Naive thymus-derived CD8-positive, alpha-beta T cell (primary cell): Measurements from ENCODE around the gene CDH4. TPM values are rescaled to one million over a fixed set of nuclear protein-coding genes. Genes with fewer than 3 reads are reported as not detected.
A peak's percentile ranks its signal among the peaks of the same experiment; 100 is the strongest.

Experiments used
- ATAC-seq, 2 donors: fragments of 150-1000 bp; cut with Tn5 transposase in 1 of 2; sonication (Bioruptor Pico), chemical (Tn5 transposase) in 1 of 2; 1 replicate in 1 of 2; 2 replicates in 1 of 2; pipeline ENCODE4 v1.10.0; 2021; ENCODE audit warnings: mild to moderate bottlenecking in 2 of 2, moderate library complexity in 2 of 2
- POLR2A ChIA-PET: fragments of 350-600 bp; sonication (Branson Sonifier 250); formaldehyde crosslinking; loops from one replicate; lab custom pipeline; 2021; ENCODE audit warnings: antibody characterized with exemption; lab: Charles Lee
- DNase-seq, 10 donors: peaks; one replicate each; pipeline versions ENCODE4 v3.0.0 to v3.0.0-alpha.2; 2020 to 2022
- H3K27ac Mint-ChIP-seq, 10 donors: one replicate each; pipeline ENCODE4 v1.8.0; 2020 to 2022; ENCODE audit warnings: mild to moderate bottlenecking in 10 of 10, mixed read lengths in 10 of 10, moderate library complexity in 4 of 10, inconsistent platforms in 1 of 10
- H3K27me3 Mint-ChIP-seq, 5 donors: one replicate each; pipeline ENCODE4 v1.8.0; 2021 to 2022; ENCODE audit warnings: mixed read lengths in 5 of 5
- H3K36me3 Mint-ChIP-seq, 3 donors: one replicate each; pipeline ENCODE4 v1.8.0; 2020 to 2022; ENCODE audit warnings: mixed read lengths in 3 of 3, mild to moderate bottlenecking in 2 of 3, inconsistent platforms in 1 of 3
- H3K4me1 Mint-ChIP-seq, 4 donors: one replicate each; pipeline ENCODE4 v1.8.0; 2021 to 2022; ENCODE audit warnings: mixed read lengths in 4 of 4
- H3K4me3 Mint-ChIP-seq, 10 donors: one replicate each; pipeline ENCODE4 v1.8.0; 2020 to 2022; ENCODE audit warnings: mild to moderate bottlenecking in 10 of 10, mixed read lengths in 10 of 10, moderate library complexity in 6 of 10, inconsistent platforms in 1 of 10
- H3K9me3 Mint-ChIP-seq, 9 donors: one replicate each; pipeline ENCODE4 v1.8.0; 2020 to 2022; ENCODE audit warnings: mixed read lengths in 9 of 9, mild to moderate bottlenecking in 3 of 9, inconsistent platforms in 1 of 9, moderate library complexity in 1 of 9
- polyA plus RNA-seq, 3 donors: library from polyadenylated mRNA; unstranded; fragments of 300-500 nt; fragmentation: Illumina TruSeq; gene quantifications; one replicate each; pipeline ENCODE4 v1.2.3, GENCODE V29; 2021
- total RNA-seq, 8 experiments: library from RNA in 2 of 8; stranded (reverse) in 2 of 8; gene quantifications; one replicate each; pipeline ENCODE4 v1.2.3 and lab custom pipeline; 2021 to 2026

The CDH4 gene
- total and polyA plus RNA-seq, 5 experiments from 2014 or later: 0.07 to 0.44 (median 0.15) TPM; not detected in 1

GRCh38 chr20:61935926-61936700 is 684.1 kb downstream of the CDH4 start:
- Mint-ChIP-seq H3K4me1 (peaks cover 0 to 2% (median 0%) of the 10 kb centered on the region in 4 donors), H3K9me3 (no peaks in the 10 kb centered on the region), H3K4me3 (no peak overlapping the region), H3K27ac (no peak overlapping the region), H3K27me3 (peaks cover 0 to 9% (median 6%) of the 10 kb centered on the region in 5 donors), H3K36me3 (no peaks in the 10 kb centered on the region)
- ATAC-seq (no peak), DNase-seq (no peak)
- POLR2A ChIA-PET: no interaction called here

GRCh38 chr20:61936701-61937131 is 684.7 kb downstream of the CDH4 start:
- Mint-ChIP-seq H3K27ac (peak overlapping the region in 1 of 10 donors; percentile 29), H3K4me1 (peaks cover 0 to 2% (median 0%) of the 10 kb centered on the region in 4 donors)
- DNase-seq: peak in 1 of 10 donors; percentile 37

GRCh38 chr20:61937146-61937962 is 685.3 kb downstream of the CDH4 start:
- Mint-ChIP-seq H3K27me3 (peaks cover 0 to 7% (median 5%) of the 10 kb centered on the region in 5 donors), H3K4me3 (no peak overlapping the region), H3K27ac (no peak overlapping the region), H3K9me3 (no peaks in the 10 kb centered on the region), H3K4me1 (peaks cover 0 to 2% (median 0%) of the 10 kb centered on the region in 4 donors), H3K36me3 (no peaks in the 10 kb centered on the region)
- ATAC-seq (no peak), DNase-seq (no peak)
- POLR2A ChIA-PET: no interaction called here

More at GRCh38 chr20:61936701-61937131, 684.7 kb downstream of the CDH4 start:
- peaks cover 0 to 9% (median 6%) of the 10 kb centered on the region in 5 donors for H3K27me3 Mint-ChIP-seq
- no peaks in the 10 kb centered on the region for H3K36me3 Mint-ChIP-seq
- H3K4me3 Mint-ChIP-seq: no peak overlapping the region
- POLR2A ChIA-PET: no interaction called here
- no peak for ATAC-seq
- no peaks in the 10 kb centered on the region for H3K9me3 Mint-ChIP-seq

GRCh38 chr20:61937963-61938838 is 686.1 kb downstream of the CDH4 start:
- Mint-ChIP-seq H3K27ac (no peak overlapping the region), H3K4me3 (no peak overlapping the region), H3K36me3 (no peaks in the 10 kb centered on the region), H3K4me1 (peaks cover 0 to 2% (median 0%) of the 10 kb centered on the region in 4 donors), H3K27me3 (peaks cover 0 to 7% (median 5%) of the 10 kb centered on the region in 5 donors), H3K9me3 (no peaks in the 10 kb centered on the region)
- POLR2A ChIA-PET: no interaction called here
- no peak for ATAC-seq
- peak in 1 of 10 donors; percentile 50 for DNase-seq

- H3K4me3 Mint-ChIP-seq: no peak overlapping the region
- H3K4me1 Mint-ChIP-seq: peaks cover 0 to 2% (median 0%) of the 10 kb centered on the region in 4 donors
- peak in 1 of 10 donors; percentile 58 for DNase-seq
- peaks cover 0 to 7% (median 5%) of the 10 kb centered on the region in 5 donors for H3K27me3 Mint-ChIP-seq
- no peaks in the 10 kb centered on the region for H3K36me3 Mint-ChIP-seq
- no peaks in the 10 kb centered on the region for H3K9me3 Mint-ChIP-seq
- POLR2A ChIA-PET: no interaction called here
- H3K27ac Mint-ChIP-seq: no peak overlapping the region
- ATAC-seq: no peak
These were observed 687.0 kb downstream of the CDH4 start for GRCh38 chr20:61938839-61939690.

GRCh38 chr20:61939691-61940360 is 687.8 kb downstream of the CDH4 start:
- H3K4me3 Mint-ChIP-seq: no peak overlapping the region
- DNase-seq: no peak
- H3K27me3 Mint-ChIP-seq: peaks cover 0 to 6% (median 5%) of the 10 kb centered on the region in 5 donors
- H3K9me3 Mint-ChIP-seq: no peaks in the 10 kb centered on the region
- H3K27ac Mint-ChIP-seq: no peak overlapping the region
- H3K36me3 Mint-ChIP-seq: no peaks in the 10 kb centered on the region
- POLR2A ChIA-PET: no interaction called here
- H3K4me1 Mint-ChIP-seq: peaks cover 0 to 2% (median 0%) of the 10 kb centered on the region in 4 donors
- no peak for ATAC-seq

GRCh38 chr20:61940491-61940890 is 688.4 kb downstream of the CDH4 start:
- Mint-ChIP-seq H3K9me3 (no peaks in the 10 kb centered on the region), H3K27me3 (peaks cover 0 to 5% (median 0%) of the 10 kb centered on the region in 5 donors), H3K36me3 (no peaks in the 10 kb centered on the region), H3K4me1 (peaks cover 0 to 2% (median 0%) of the 10 kb centered on the region in 4 donors), H3K27ac (no peak overlapping the region), H3K4me3 (no peak overlapping the region)
- no peak for ATAC-seq
- POLR2A ChIA-PET: no interaction called here
- DNase-seq: peak in 1 of 10 donors; percentile 50

- Mint-ChIP-seq H3K4me3 (no peak overlapping the region), H3K27ac (no peak overlapping the region), H3K4me1 (peaks cover 0 to 2% (median 0%) of the 10 kb centered on the region in 4 donors), H3K27me3 (peaks cover 0 to 5% (median 0%) of the 10 kb centered on the region in 5 donors), H3K36me3 (no peaks in the 10 kb centered on the region), H3K9me3 (no peaks in the 10 kb centered on the region)
- DNase-seq: peak in 1 of 10 donors; percentile 57
- ATAC-seq: no peak
- POLR2A ChIA-PET: no interaction called here
These were observed 689.1 kb downstream of the CDH4 start for GRCh38 chr20:61940976-61941720.

GRCh38 chr20:61941721-61942405 is 689.8 kb downstream of the CDH4 start:
- POLR2A ChIA-PET: no interaction called here
- peak in 1 of 10 donors; percentile 50 for DNase-seq
- ATAC-seq: no peak
- Mint-ChIP-seq H3K36me3 (no peaks in the 10 kb centered on the region), H3K27ac (no peak overlapping the region), H3K4me1 (no peaks in the 10 kb centered on the region), H3K9me3 (no peaks in the 10 kb centered on the region), H3K4me3 (no peak overlapping the region), H3K27me3 (peaks cover 0 to 1% (median 0%) of the 10 kb centered on the region in 5 donors)

- no peaks in the 10 kb centered on the region for H3K4me1 Mint-ChIP-seq
- ATAC-seq: no peak
- no peaks in the 10 kb centered on the region for H3K27me3 Mint-ChIP-seq
- DNase-seq: peak in 1 of 10 donors; percentile 54
- no peak overlapping the region for H3K4me3 Mint-ChIP-seq
- H3K36me3 Mint-ChIP-seq: no peaks in the 10 kb centered on the region
- H3K27ac Mint-ChIP-seq: no peak overlapping the region
- H3K9me3 Mint-ChIP-seq: no peaks in the 10 kb centered on the region
- POLR2A ChIA-PET: no interaction called here
These were observed 690.5 kb downstream of the CDH4 start for GRCh38 chr20:61942526-61942925.
